A673 (cell line): ENCODE measurements around the gene PCK1. TPM values are rescaled to one million over a fixed set of nuclear protein-coding genes. Genes with fewer than 3 reads are reported as not detected.

Experiments
- BruUV-seq: library from RNA; stranded (reverse); fragments of 400-500 nt; replicated peaks from 2 replicates; lab custom pipeline; 2021; lab: Mats Ljungman, UMichigan
- CTCF ChIA-PET: fragments of 300-600 bp; sonication (Branson Sonifier 250); formaldehyde crosslinking; loops from one replicate; lab custom pipeline; 2022; ENCODE audit warnings: antibody characterized with exemption; lab: Charles Lee
- POLR2A ChIA-PET: fragments of 300-600 bp; sonication (Branson Sonifier 250); formaldehyde crosslinking; loops from one replicate; lab custom pipeline; 2022; ENCODE audit warnings: antibody characterized with exemption; ENCODE audit not compliant: low non-redundant PET; lab: Charles Lee
- DNase-seq: peaks from one replicate; pipeline ENCODE4 v3.0.0-alpha.2; 2015; ENCODE audit warnings: low spot score
- H3K27ac ChIP-seq: fragments of 200-600 bp; sonication (generic); 2 replicates; pipeline ENCODE4 v1.5.1; 2016; ENCODE audit warnings: mixed run types, low read depth, mild to moderate bottlenecking, mixed read lengths, antibody characterized with exemption, low read length; ENCODE audit not compliant: poor library complexity, severe bottlenecking
- H3K27me3 ChIP-seq: fragments of 200-600 bp; sonication (generic); replicated peaks from 2 replicates; pipeline ENCODE4 v1.6.1; 2017; ENCODE audit warnings: mixed run types, low read depth, mild to moderate bottlenecking, mixed read lengths, antibody characterized with exemption, low read length; ENCODE audit not compliant: insufficient read depth, poor library complexity
- H3K36me3 ChIP-seq: fragments of 200-600 bp; sonication (generic); 2 replicates; pipeline ENCODE4 v1.6.1; 2016; ENCODE audit warnings: mixed run types, mild to moderate bottlenecking, mixed read lengths, antibody characterized with exemption, low read length; ENCODE audit not compliant: insufficient read depth, poor library complexity, severe bottlenecking
- H3K4me1 ChIP-seq: fragments of 200-600 bp; sonication (generic); 2 replicates; pipeline ENCODE4 v1.6.1; 2017; ENCODE audit warnings: mixed run types, mild to moderate bottlenecking, mixed read lengths, antibody characterized with exemption, low read length; ENCODE audit not compliant: insufficient read depth, poor library complexity, severe bottlenecking
- H3K4me3 ChIP-seq: fragments of 200-600 bp; sonication (generic); 2 replicates; pipeline ENCODE4 v1.5.1; 2016; ENCODE audit warnings: low read depth, mixed run types, mild to moderate bottlenecking, mixed read lengths, low read length; ENCODE audit not compliant: poor library complexity, severe bottlenecking
- H3K9me3 ChIP-seq: fragments of 200-600 bp; sonication (generic); 2 replicates; pipeline ENCODE4 v1.6.1; 2016; ENCODE audit warnings: mixed run types, low read depth, mild to moderate bottlenecking, mixed read lengths, antibody characterized with exemption, low read length; ENCODE audit not compliant: poor library complexity, severe bottlenecking
- CTCF ChIP-seq: fragments of 300-800, 200-600 bp; sonication (generic); conservative IDR thresholded peaks from 2 replicates; pipeline ENCODE4 v1.5.1; 2017; ENCODE audit warnings: low read depth, mild to moderate bottlenecking, antibody characterized with exemption, low read length, moderate library complexity, mixed read lengths
- EZH2 ChIP-seq: fragments of 200-600 bp; sonication (generic); IDR thresholded peaks from 2 replicates; pipeline ENCODE4 v1.6.1; 2017; ENCODE audit warnings: borderline replicate concordance, low read depth, mild to moderate bottlenecking, mixed read lengths, antibody characterized with exemption, low read length; ENCODE audit not compliant: poor library complexity, severe bottlenecking
- intact Hi-C: fragments of 100-400 bp; cut with micrococcal nuclease; formaldehyde crosslinking; loops from one replicate; pipeline ENCODE4 v1.10.0; 2022; ENCODE audit not compliant: unreplicated experiment
- total RNA-seq: library from RNA; stranded (reverse); gene quantifications from 2 replicates; pipeline ENCODE4 v1.2.3, GENCODE V29; 2021

The PCK1 gene
- total RNA-seq, 1 experiment from 2014 or later = not detected

DNA sequence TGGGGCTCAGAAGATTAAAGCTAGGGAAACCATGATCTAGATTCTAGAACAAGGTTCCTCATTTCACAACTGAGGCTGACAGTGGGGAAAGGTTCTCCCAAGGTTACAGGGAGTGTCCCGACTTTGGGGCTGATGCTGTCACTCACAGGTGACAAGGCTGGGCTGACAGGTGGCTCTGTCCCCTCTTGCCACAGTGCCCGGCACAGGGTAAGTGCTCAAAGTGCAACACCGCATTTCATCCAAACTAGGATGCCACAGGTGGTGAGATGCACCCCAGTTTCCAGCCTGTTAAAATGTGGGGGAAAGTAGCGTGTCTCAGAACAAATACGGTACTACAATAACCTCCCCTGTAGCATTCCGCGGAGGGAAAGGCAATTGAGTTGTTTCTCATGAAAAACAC, 51.5 kb downstream of the PCK1 start:
- no peak for DNase-seq
- Histone ChIP-seq H3K27ac (no peak overlapping the region), H3K36me3 (no peaks in the 10 kb centered on the region), H3K27me3 (no peaks in the 10 kb centered on the region), H3K4me1 (no peaks in the 10 kb centered on the region), H3K4me3 (no peak overlapping the region), H3K9me3 (no peaks in the 10 kb centered on the region)
- TF ChIP-seq EZH2 = no peak
- no peak for TF ChIP-seq CTCF
- intact Hi-C loops = no loop called here
- ChIA-PET CTCF (no interaction called here), POLR2A (interaction anchor here (0.6 kb wide), 1 partner anchor 1220 kb away, joined by 4 read pairs; the partner anchor contains the start of gene CSTF1)
- no TSS peak for BruUV-seq

- H3K4me1 ChIP-seq = no peaks in the 10 kb centered on the region
- DNase-seq = no peak
- no peaks in the 10 kb centered on the region for H3K36me3 ChIP-seq
- BruUV-seq = no TSS peak
- TF ChIP-seq EZH2 = no peak
- TF ChIP-seq CTCF = no peak
- H3K9me3 ChIP-seq = no peaks in the 10 kb centered on the region
- no peak overlapping the region for H3K27ac ChIP-seq
- intact Hi-C loops = no loop called here
- no peak overlapping the region for H3K4me3 ChIP-seq
- no peaks in the 10 kb centered on the region for H3K27me3 ChIP-seq
- ChIA-PET POLR2A (interaction anchor here (0.6 kb wide), 1 partner anchor 1220 kb away, joined by 4 read pairs; the partner anchor contains the start of gene CSTF1), CTCF (no interaction called here)
Observed at GRCh38 chr20:57612916-57613315, 52.0 kb downstream of the PCK1 start.

DNA sequence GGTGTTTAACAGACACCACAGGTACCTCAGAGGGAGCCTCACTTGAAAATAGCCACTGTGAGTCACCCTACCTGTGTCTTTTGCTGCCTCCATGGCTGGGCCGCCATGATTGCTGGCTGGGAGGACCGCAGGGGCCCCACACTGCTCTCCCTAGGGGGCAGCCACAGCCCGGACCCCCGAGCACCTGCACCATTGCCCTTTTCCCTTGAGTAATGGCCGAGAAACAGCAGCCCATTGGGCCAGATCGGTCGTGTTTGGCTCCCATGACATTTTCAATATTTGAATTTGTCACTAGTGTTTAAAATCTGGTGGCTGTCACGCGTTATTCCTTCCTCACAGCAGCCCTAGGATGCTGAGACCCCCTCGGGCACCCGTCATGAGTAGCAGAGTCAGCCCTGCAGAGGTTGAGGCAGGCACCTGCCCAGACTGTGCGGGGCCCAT, 52.6 kb downstream of the PCK1 start:
- no peaks in the 10 kb centered on the region for H3K9me3 ChIP-seq
- no peak overlapping the region for H3K27ac ChIP-seq
- no peak overlapping the region for H3K4me3 ChIP-seq
- DNase-seq = no peak
- no peaks in the 10 kb centered on the region for H3K4me1 ChIP-seq
- H3K36me3 ChIP-seq = no peaks in the 10 kb centered on the region
- POLR2A ChIA-PET = no interaction called here
- TF ChIP-seq CTCF = no peak
- no peak for TF ChIP-seq EZH2
- intact Hi-C loops = no loop called here
- no TSS peak for BruUV-seq
- CTCF ChIA-PET = no interaction called here
- no peaks in the 10 kb centered on the region for H3K27me3 ChIP-seq
